Activated CD8-positive, alpha-beta memory T cell treated with anti-CD3 and anti-CD28 coated beads, Interleukin-2, amount 50 U/mL, for 48 hours (primary cell): ENCODE measurements around the gene STPG3.

Experiments used
- DNase-seq: peaks from one replicate; pipeline ENCODE4 v3.0.0-alpha.2; 2020

Gene STPG3

DNA sequence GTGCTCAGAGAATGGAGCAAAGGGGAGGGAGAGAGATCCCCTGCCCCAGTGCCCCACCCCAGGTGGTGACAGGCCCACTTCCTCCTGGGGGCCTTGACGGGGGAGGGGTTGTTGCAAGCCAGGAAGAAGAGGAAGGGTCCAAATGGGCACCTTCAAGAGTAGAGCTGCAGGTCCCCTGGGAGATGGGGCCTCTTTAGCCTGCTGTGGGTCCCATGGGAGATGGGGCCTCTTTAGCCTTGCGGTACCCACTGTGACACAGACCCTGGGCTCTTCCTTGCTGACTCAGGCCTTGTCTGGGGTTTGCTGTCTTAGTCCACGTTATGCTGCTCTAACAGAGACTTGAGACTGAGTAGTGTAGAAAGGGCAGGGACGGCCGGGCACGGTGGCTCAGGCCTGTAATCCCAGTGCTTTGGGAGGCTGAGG lies 16.9 kb downstream of the STPG3 start:
- no peak for DNase-seq

DNA sequence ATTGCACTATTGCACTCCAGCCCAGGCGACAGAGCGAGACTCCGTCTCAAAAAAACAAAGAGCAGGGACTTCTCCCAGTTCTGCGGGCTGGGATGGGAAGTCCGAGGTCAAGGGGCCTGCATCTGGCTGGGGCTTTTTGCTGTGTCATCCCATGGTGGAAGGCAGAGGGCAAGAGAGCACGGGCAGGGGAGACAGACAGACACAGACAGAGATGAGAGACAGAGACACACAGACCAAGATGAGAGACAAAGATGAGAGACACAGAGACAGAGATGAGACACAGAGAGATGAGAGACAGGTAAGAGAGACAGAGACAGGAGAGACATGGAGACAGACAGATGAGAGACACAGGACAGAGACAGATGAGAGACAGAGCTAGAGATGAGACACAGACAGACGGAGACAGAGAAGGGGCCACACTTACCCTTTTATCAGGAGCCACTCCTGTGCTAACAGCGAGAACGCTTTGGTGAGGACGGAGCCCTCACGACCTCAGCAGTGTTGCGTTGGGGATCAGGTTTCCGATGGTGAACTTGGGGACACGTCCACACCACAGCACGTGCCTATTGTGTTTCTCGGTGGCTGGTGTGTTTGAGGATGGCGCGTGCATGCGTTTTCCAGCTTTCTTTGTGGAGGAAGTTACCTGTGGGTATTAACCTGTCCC lies 17.6 kb downstream of the STPG3 start:
- no peak for DNase-seq

GRCh38 chr9:137269231-137269772 lies 18.2 kb downstream of the STPG3 start:
- no peak for DNase-seq

DNA sequence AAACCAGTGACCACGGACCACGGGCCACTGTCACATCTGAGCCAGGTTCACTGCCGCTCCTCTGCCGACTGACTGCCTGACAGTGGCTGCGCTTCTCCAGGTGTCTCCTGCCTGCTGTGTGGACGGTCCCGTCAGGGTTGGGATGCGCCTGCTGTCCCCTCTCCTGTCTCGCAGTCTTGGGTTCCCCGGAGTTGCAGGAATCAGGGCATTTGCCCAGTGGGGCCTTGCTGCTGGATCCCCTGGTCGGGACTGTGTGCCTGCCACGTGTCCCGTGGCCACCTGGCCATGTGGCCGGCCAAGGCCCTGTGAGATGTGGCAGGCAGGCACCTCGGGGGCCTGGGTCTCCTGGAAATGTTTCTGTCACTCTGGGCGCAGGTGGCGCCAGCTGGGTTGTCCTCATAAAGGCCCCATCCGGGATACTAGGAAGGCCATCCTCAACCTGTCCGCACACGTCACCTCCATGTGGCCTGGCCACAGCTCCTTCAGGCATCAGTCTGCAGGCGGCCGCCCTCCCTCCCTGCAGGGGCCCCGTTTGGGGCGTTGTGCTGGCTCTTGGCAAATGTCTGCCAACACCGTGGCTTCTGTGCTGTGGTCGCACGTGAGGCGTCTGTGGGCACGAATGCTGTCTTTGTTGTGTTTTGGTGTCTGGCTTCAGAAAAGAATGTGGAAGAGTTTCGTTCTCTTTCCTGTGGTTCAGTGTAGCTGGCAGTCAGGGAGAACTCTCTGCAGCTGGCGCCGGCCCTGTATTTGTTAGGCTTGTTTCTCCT lies 20.0 kb downstream of the STPG3 start:
- DNase-seq, result no peak

DNA sequence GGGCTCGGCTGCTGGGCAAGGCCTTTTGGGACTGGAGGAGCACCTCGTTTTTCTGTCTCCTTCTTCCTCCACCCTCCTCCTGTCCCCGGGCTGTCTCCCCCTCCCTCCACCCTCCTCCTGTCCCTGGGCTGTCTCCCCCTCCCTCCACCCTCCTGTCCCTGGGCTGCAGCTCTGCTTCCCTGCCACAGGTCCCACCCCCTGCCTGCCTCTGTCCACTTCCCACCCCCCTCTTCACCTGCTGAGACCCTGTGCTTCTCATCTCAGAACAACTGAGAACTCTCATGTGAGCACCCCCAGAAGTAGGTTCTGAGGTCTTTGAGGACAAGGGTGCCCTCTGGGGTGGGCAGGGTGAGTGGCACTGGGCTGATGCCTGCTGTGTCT lies 20.6 kb downstream of the STPG3 start:
- DNase-seq, result no peak

GRCh38 chr9:137272241-137273094 lies 21.4 kb downstream of the STPG3 start:
- DNase-seq, result no peak

GRCh38 chr9:137273095-137273490 lies 22.0 kb downstream of the STPG3 start:
- no peak for DNase-seq

GRCh38 chr9:137273611-137274320 lies 22.7 kb downstream of the STPG3 start:
- DNase-seq, result no peak

DNA sequence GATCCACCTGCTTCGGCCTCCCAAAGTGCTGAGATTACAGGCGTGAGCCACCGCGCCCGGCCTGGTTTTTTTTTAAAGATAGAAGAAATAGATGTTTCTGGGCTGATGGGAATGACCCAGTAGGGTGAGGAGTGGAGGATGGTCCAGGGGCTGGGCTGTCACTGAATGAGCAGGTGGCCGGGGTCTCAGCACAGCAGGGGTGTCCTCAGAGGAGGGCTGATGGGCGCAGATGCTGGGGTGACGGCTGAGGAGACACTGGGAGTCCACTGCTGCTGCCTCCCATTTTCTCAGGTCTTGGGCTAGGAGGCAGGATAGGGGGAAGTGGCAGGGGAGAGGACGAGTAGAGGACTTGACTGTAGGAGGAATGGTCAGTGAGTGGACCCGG lies 24.1 kb downstream of the STPG3 start:
- no peak for DNase-seq

GRCh38 chr9:137275588-137276472 lies 24.7 kb downstream of the STPG3 start:
- DNase-seq, result no peak

GRCh38 chr9:137276473-137277328 lies 25.6 kb downstream of the STPG3 start:
- DNase-seq, result no peak

- DNase-seq, result peak; percentile 82
These were observed 26.4 kb downstream of the STPG3 start, which contains the start of gene TOR4A for GRCh38 chr9:137277329-137278041. TSS of gene TOR4A (plus strand) at chr9:137277726. CDS start at chr9:137278690, 964 bp downstream.

DNA sequence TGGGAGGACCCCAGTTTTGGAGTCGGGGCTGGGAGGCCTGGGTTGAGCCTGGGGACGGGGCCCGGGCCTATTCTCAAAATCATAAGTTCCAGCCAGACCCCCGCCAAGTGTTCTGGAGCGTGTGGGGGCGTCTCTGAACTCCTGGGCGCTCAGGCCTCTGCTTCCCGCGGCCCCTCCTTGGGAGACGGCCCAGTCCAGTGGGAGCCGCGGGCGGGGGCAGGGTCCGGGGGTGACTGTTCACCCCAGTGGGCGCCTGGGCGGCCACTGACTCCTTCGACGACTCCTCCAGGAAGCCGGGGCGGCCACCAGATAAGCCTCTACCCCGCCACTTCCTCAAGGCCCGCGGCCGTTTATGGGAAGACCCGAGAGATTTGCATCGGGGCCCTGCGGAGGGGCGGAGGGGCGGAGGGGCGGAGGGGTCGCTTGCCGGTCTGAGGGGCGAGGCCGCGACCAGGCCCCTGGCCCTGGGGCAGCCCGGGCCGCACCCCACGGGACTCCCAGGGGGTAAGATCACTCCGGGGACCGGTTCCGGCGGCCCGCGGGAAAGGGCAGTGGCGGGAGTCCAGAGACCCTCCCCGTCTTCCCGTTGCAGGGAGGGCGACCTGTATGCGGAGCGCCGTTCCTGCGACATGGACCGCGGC lies 27.1 kb downstream of the STPG3 start:
- no peak for DNase-seq

DNA sequence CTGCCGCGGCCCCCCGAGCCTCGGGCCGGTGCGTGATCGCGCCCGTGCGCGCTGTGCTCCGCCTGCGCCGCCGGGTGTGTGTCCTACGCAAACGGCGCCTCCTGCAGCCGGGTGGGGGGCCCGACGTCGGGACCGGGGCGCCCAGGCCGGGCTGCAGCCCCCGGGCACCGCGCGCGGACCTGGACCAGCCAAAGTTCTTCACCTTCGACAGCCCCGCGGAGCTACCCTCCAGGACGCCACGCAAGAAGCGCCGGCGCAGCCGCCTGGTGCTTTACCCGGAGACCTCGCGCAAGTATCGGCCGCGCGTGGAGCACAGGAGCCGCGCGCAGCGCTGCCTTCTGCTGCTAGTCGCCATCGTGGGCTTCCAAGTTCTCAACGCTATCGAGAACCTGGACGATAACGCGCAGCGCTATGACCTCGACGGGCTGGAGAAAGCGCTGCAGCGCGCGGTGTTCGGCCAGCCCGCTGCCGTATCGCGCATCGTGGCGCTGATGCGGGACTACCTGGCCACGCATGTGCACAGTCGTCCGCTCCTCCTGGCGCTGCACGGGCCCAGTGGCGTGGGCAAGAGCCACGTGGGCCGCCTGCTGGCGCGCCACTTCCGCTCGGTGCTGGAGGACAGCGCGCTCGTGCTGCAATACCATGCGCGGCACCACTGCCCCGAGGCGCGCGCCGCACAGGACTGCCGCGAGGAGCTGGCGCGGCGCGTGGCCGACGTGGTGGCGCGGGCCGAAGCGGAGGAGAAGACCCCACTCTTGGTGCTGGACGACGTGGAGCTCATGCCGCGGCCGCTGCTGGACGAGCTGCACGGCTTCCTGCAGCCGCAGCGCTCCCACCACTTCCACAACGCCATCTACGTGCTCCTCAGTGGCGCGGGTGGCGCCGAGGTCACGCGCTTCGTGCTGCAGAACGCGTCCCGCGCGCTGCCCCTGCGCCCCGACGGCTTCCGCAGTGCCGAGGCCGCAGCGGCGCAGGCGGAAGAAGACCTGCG lies 27.9 kb downstream of the STPG3 start:
- no peak for DNase-seq

DNA sequence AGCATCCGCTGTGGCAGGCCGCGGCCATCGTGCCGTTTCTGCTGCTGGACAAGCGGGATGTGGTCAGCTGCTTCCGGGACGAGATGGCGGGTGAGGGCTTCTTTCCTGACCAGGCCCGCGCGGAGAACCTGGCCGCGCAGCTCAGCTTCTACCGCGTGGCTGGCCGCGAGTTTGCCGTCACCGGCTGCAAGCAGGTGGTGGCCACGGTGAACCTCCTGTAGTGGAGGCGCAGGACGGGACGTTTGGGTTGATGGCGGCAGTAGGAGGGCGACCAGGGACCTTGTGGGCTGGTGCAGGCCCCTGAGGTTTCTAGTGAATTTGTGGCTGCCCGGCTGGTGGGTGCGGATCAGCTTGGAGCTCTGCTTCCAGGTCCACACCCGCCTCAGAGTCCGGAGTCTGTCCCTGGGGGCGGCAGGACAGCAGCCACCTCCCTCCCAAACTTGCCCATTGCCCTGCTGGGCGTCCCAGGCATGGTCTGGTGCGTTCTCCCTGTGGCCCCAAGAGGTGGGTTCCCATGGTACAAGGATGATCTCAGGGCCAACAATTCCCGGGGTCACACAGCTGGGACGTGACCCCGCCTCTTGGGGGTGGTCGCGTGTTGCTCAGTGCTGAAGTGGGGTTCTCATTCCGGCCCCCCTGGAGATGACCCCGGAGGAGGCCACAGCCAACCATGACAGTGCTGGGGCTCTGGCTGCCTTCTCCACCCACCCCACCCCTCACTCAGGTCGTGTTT lies 28.8 kb downstream of the STPG3 start:
- DNase-seq, result no peak

GRCh38 chr9:137280474-137281344 lies 29.6 kb downstream of the STPG3 start:
- DNase-seq, result no peak
